Effector CD8-positive, alpha-beta T cell (primary cell): Measurements from ENCODE around the gene C9.
"Not testable (repeated sequence)": the region's sequence is repeated elsewhere in the genome, so short reads cannot be mapped to it uniquely, and the experiment has no call there.

Experiments
- DNase-seq: peaks from one replicate; lab custom pipeline; 2025; lab: John Stamatoyannopoulos, UW

C9 gene

GRCh38 chr5:39262981-39263380 lies 101.3 kb downstream of the C9 start:
- no peak for DNase-seq

DNA sequence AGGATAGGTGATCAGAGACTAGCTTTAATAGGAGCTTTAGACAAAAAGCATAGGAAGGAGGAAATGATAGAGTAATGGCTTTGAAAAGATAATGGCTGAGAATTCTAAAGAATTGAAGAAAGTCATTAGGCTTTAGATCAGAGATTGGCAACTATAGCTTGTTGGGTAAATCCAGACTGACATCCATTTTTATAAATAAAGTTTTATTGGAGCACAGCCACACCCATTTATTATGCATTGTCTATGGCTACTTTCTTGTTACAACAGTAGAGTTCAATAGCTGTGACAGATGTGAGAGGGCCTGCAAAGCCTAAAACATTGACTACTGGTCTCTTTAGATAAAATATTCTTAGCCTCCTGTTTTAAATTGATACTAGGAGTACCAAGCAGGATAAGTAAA lies 104.2 kb downstream of the C9 start:
- DNase-seq: no peak

- no peak for DNase-seq
These were observed 106.7 kb downstream of the C9 start for GRCh38 chr5:39257554-39257953.

DNA sequence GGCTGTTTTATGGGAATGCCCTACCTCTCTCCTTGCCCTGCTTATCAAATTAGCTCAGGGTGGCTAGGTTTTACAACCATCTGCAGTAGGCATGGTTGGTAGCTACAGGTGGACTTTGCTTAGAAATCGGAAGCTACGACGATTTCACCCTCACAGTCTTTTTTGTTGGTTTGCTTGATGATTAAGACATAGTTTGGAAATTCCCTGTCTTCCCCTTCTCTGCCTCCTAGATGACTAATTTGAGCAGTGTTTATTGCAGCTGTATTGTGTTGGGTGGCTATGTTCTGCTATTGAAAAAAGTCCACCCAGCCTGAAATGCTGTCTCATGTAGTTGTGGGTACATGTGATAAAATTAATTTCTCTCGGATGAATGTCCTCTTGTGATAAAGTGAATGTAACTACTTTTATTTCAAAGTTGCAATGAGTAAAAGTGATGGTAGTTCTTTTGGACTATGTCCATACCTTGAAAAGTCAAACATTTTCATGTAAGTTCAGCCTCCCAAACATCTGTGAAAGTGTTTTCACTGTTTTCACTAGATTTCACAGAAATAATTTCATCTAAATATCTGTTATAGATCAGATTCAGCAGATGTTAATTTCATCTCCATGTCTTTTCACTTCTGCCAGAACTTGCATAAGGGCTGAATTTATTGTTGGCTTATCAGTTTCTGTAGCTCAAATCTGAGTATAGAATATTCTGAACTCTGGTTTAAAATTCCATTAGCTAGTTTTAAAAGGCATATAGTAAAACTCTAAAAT lies 107.6 kb downstream of the C9 start:
- no peak for DNase-seq

DNA sequence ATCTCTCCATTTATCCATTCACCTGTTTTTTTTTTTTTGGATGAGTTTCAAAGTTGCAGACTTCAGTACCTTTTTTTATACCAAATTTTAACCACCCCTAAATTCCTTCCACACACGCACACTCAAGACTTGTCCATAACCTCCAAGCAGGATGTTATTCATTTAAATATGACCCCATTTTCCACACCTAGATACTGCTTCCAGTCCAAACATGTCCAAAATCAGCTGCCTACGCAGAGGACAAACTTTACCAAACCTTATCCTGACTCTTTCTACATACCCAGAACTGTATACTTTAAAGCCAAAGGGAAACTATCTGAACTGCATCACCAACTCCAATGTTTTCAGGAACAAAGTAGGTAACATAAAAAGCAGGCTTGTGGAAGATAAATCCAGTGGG lies 108.9 kb downstream of the C9 start:
- no peak for DNase-seq

DNA sequence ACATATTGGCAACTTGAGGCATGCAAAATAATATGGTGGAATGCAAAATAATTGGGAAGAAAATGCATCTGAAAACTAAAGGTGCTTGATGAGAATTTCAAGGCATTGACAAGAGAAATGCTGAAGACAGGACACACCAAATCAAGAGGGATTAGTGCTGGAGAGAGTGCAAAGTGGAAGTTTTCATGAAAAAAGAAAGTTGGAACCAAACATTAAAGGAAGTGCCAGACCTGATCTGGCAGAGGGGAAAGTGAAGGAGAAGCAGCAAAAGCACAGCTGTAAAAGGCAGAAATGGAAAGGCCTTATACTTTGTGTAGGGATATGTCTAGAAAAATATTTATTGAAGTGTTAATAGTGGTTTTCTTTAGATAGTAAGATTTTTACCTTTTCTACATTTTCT lies 109.6 kb downstream of the C9 start:
- no peak for DNase-seq

DNA sequence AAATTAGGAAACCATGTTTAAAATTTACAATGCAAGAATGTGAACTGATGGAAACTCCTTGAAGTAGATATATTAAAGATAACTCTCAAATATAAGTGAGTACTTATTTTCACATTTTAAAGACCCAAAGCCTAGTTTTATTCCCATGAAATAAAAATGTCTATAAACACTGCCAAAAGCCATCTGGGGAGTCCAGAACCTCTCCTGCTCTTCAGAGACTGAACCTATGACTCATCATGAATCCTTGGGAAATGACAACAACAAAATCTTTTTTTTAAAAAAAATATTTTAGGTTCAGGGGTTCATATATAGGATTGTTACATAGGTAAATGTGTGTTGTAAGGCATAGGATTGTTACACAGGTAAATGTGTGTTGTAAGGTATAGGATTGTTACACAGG lies 111.1 kb downstream of the C9 start:
- DNase-seq: no peak

DNA sequence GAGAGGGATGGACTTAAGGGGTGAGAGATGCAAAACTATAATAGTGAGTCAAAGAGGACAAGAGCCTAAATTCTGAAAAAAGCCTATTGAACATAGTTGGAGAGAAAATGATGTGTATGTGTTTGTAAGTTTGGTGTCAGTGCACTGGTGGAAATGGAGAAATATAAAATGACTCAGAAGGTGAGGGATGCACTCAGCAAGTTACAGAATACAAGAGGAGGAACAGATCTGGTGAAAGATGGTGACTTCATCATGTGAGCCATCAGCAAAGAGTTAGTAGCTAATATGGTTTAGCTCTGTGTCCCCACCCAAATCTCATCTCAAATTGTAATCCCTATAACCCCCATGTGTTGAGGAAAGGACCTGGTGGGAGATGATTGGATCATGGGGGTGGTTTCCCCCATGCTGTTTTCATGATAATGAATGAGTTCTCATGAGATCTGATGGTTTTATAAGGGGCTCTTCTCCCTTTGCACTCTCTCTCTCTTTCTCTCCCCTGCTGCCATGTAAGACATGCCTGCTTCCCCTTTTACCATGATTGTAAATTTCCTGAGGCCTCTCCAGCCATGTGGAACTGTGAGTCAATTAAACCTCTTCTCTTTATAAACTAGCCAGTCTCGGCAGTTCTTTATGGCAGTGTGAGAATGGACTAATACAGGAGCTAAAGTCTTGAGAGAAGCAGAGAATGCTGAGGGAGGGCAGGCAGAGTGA lies 114.6 kb downstream of the C9 start:
- DNase-seq: no peak

DNA sequence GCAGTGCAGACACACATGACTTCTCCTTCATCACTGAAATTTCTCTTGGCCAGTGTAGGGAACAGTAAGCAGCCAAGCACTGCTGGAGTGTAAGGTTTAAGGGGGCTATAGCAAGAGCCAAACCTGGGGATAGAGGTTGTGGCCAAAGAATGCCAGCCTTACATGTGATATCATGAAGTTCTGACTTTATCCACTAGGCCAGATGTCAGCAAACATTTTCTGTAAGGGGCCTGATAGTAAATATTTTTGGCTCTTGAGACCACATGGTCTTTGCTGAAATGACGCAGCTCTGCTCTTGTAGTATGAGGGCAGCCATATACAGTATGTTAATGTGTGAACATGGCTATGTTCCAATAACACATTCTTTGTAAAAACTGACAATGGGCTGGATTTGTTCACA lies 115.2 kb downstream of the C9 start:
- no peak for DNase-seq

- no peak for DNase-seq
These were observed 123.5 kb downstream of the C9 start for GRCh38 chr5:39240750-39241149.

- DNase-seq: no peak
These were observed 125.8 kb downstream of the C9 start for GRCh38 chr5:39238366-39239105.

DNA sequence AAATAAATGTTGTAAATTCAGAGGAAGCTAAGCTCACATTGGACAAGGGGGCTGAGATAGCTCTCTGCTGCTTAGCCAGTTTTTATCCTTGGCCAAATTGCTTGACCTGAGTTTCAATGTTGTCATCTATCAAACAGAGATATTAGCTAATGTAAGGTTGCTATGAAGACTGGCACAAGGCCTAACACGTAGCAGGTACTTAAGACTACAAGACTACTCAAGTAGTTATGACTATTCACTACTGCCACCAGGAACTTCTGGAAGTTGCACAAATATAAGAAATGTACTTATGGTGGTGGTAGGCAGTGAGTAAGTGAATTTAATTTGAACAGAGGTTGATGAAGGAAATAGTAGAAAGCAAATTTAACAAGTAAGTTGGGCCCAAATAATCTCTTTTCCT lies 127.6 kb downstream of the C9 start:
- no peak for DNase-seq

DNA sequence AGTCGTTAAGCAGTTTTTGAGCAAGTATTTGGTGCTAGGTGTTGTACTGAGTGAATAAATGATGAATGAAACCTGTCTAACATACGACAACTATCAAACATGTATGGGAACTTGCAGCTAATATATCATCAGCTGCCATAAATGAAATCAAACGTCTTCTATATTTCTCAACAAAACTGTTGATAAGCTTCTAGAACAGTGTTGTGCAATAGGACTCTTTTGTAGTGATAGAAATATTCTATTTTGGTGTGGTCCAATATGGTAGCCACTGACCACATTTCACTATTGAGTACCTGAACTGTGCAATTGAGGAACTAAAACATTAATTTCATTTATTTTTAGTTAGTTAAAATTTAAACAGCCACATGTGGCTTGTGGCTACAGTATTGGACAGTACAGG lies 128.6 kb downstream of the C9 start:
- DNase-seq: no peak

GRCh38 chr5:39234494-39234893 lies 129.8 kb downstream of the C9 start:
- DNase-seq: not testable (repeated sequence)
